ENCODE data around the gene SMG1. TPM values are rescaled to one million over a fixed set of nuclear protein-coding genes. Genes with fewer than 3 reads are reported as not detected.

The SMG1 gene
- total and polyA plus RNA-seq, 2 of the 13 experiments (the other 11 are each of a cell fraction or from before 2014, with no cell fraction given), result 48.7 to 53.7 TPM

DNA sequence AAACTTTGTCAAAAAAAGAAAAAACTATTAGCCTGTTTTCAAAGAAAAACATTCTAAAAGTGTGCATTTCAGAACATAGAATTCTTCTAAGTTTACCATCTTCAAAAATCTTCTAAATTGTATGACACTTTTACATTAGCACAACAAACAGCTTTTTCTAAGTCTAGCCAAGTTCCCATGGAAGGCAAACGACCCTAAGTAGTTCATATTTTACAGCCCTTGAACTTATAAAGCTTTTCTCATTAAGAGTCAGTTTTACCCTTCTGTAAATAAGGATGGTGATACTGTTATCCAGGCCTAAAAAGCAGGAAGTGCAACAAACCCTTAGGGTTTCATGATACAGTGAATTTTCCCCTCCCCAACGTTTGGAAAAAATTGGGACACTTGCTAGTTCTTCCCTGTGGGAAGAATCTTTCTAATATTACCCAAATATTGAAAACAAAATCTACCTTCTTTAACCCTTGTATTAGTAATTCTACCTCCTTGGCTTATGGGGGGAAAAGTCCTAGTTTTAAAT, 120.9 kb downstream of the SMG1 start:
- no peak overlapping the region for H3K27ac ChIP-seq (ENCODE audit: extremely low read length, insufficient read depth, low read length)

More for the DNA sequence above, 120.9 kb downstream of the SMG1 start:
- Histone ChIP-seq H3K9ac (ENCODE audit: insufficient read depth, low read depth, low read length) (no peak overlapping the region), H3K9me3 (ENCODE audit: low read length) (no peaks in the 10 kb centered on the region), H3K4me3 (replicated peaks in 1 of 3; ENCODE audit: insufficient read depth in 1 of 3, low read depth in 2 of 3, low read length in 3 of 3) (no peak overlapping the region), H4K20me1 (ENCODE audit: insufficient read depth, low read length) (peaks cover 1% of the 10 kb centered on the region), H3K36me3 (replicated peaks in 1 of 2; ENCODE audit: control insufficient read depth in 1 of 2, insufficient read depth in 2 of 2, low read length in 2 of 2) (peaks cover 8 to 34% of the 10 kb centered on the region in 2 experiments), H2AFZ (ENCODE audit: low read length) (no peak overlapping the region), H3K79me2 (ENCODE audit: insufficient read depth, low read length) (peaks cover 10% of the 10 kb centered on the region), H3K27me3 (ENCODE audit: control insufficient read depth in 1 of 2, insufficient read depth in 2 of 2, low read length in 2 of 2) (no peaks in the 10 kb centered on the region; a peak in 1 of 5 replicates), H3K4me2 (ENCODE audit: low read depth, low read length) (no peak overlapping the region), H3K4me1 (ENCODE audit: insufficient read depth, low read length) (peaks cover 27% of the 10 kb centered on the region)
- POLR2A ChIA-PET, result interaction anchor here (8.9 kb wide), 1 partner anchor 16 kb away, joined by 545 read pairs; the partner anchor contains the start of gene RPS15A
- CTCF ChIA-PET (ENCODE audit: low intra/inter-chr PET ratio, low total read pairs), result no interaction called here
- in situ Hi-C loops (cut with HindIII; ENCODE audit: extremely low pct_ligation_motif_present, low pct_unique_long_range_greater_than_20kb), result no loop called here
- 56% methylated on average over 2 of the region's 2 CpGs for WGBS (ENCODE audit: low lambda C conversion rate)
- no peak for DNase-seq (ENCODE audit: low spot score)
- intact Hi-C loops (cut with micrococcal nuclease; ENCODE audit: unreplicated experiment), result no loop called here
- ATAC-seq, result no peak
- no peak for TF ChIP-seq SSRP1 (CRISPR knock-in tag; IDR thresholded peaks at IDR 0.05)
- TF ChIP-seq, protein P1, sequence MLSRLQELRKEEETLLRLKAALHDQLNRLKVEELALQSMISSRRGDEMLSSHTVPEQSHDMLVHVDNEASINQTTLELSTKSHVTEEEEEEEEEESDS (CRISPR knock-in tag; IDR thresholded peaks at IDR 0.05; ENCODE audit: borderline replicate concordance), result no peak
- TF ChIP-seq PAF1 (CRISPR knock-in tag; IDR thresholded peaks at IDR 0.05), result no peak
- TF ChIP-seq, protein P2, sequence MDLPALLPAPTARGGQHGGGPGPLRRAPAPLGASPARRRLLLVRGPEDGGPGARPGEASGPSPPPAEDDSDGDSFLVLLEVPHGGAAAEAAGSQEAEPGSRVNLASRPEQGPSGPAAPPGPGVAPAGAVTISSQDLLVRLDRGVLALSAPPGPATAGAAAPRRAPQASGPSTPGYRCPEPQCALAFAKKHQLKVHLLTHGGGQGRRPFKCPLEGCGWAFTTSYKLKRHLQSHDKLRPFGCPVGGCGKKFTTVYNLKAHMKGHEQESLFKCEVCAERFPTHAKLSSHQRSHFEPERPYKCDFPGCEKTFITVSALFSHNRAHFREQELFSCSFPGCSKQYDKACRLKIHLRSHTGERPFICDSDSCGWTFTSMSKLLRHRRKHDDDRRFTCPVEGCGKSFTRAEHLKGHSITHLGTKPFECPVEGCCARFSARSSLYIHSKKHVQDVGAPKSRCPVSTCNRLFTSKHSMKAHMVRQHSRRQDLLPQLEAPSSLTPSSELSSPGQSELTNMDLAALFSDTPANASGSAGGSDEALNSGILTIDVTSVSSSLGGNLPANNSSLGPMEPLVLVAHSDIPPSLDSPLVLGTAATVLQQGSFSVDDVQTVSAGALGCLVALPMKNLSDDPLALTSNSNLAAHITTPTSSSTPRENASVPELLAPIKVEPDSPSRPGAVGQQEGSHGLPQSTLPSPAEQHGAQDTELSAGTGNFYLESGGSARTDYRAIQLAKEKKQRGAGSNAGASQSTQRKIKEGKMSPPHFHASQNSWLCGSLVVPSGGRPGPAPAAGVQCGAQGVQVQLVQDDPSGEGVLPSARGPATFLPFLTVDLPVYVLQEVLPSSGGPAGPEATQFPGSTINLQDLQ (CRISPR knock-in tag; IDR thresholded peaks at IDR 0.05), result no peak
- TF ChIP-seq SNAPC2 (CRISPR knock-in tag; IDR thresholded peaks at IDR 0.05), result no peak
- no peak for TF ChIP-seq NONO (IDR thresholded peaks at IDR 0.05)
- no peak for TF ChIP-seq NONO (CRISPR knock-in tag; conservative IDR thresholded peaks at IDR 0.05)
- no peak for TF ChIP-seq XBP1 (CRISPR knock-in tag; IDR thresholded peaks at IDR 0.05)
- TF ChIP-seq NCOA2 (CRISPR knock-in tag; IDR thresholded peaks at IDR 0.05), result no peak
- TF ChIP-seq ZNF230 (CRISPR knock-in tag; IDR thresholded peaks at IDR 0.05), result no peak
- TF ChIP-seq POLR2A (IDR thresholded peaks at IDR 0.05; ENCODE audit: insufficient read depth in 1 of 2, low read depth in 2 of 2, low read length in 2 of 2), result no peak
- no peak for TF ChIP-seq CBFB (CRISPR knock-in tag; IDR thresholded peaks at IDR 0.05)
- TF ChIP-seq NPAS2 (CRISPR knock-in tag; IDR thresholded peaks at IDR 0.05; ENCODE audit: borderline replicate concordance), result no peak
- TF ChIP-seq, protein P3, sequence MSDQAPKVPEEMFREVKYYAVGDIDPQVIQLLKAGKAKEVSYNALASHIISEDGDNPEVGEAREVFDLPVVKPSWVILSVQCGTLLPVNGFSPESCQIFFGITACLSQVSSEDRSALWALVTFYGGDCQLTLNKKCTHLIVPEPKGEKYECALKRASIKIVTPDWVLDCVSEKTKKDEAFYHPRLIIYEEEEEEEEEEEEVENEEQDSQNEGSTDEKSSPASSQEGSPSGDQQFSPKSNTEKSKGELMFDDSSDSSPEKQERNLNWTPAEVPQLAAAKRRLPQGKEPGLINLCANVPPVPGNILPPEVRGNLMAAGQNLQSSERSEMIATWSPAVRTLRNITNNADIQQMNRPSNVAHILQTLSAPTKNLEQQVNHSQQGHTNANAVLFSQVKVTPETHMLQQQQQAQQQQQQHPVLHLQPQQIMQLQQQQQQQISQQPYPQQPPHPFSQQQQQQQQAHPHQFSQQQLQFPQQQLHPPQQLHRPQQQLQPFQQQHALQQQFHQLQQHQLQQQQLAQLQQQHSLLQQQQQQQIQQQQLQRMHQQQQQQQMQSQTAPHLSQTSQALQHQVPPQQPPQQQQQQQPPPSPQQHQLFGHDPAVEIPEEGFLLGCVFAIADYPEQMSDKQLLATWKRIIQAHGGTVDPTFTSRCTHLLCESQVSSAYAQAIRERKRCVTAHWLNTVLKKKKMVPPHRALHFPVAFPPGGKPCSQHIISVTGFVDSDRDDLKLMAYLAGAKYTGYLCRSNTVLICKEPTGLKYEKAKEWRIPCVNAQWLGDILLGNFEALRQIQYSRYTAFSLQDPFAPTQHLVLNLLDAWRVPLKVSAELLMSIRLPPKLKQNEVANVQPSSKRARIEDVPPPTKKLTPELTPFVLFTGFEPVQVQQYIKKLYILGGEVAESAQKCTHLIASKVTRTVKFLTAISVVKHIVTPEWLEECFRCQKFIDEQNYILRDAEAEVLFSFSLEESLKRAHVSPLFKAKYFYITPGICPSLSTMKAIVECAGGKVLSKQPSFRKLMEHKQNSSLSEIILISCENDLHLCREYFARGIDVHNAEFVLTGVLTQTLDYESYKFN (CRISPR knock-in tag; conservative IDR thresholded peaks at IDR 0.05), result no peak
- TF ChIP-seq ZNF879 (CRISPR knock-in tag; IDR thresholded peaks at IDR 0.05), result no peak
- TF ChIP-seq RORA (CRISPR knock-in tag; IDR thresholded peaks at IDR 0.05), result no peak
- no peak for TF ChIP-seq HNF4G (IDR thresholded peaks at IDR 0.05; ENCODE audit: borderline replicate concordance, low read depth, low read length)
- TF ChIP-seq HNF4G (CRISPR knock-in tag; IDR thresholded peaks at IDR 0.05; ENCODE audit: borderline replicate concordance, low read depth), result no peak
- TF ChIP-seq TEAD2 (CRISPR knock-in tag; IDR thresholded peaks at IDR 0.05), result no peak
- no TSS peak for BruUV-seq (replicated peaks)
- FAIRE-seq, result no peak
